IMR-90 (cell line): ENCODE measurements around the gene RGMB.

Experiments used
- CEBPB ChIP-seq: IDR thresholded peaks from 2 replicates; pipeline ENCODE4 v1.6.1; 2012; ENCODE audit warnings: low read depth, low read length, improper control_type of control experiment
- CTCF ChIP-seq: conservative IDR thresholded peaks from 2 replicates; pipeline ENCODE4 v1.5.1; 2012; ENCODE audit warnings: mild to moderate bottlenecking, low read depth, low read length, improper control_type of control experiment
- ELK1 ChIP-seq: fragments of 150-350 bp; IDR thresholded peaks from 2 replicates; pipeline ENCODE4 v1.6.1; 2016; ENCODE audit warnings: low read depth, mild to moderate bottlenecking, low read length, moderate library complexity, borderline replicate concordance
- FOS ChIP-seq: fragments of 150-350 bp; IDR thresholded peaks from 2 replicates; pipeline ENCODE4 v1.6.1; 2016; ENCODE audit warnings: low read depth, low read length
- POLR2A ChIP-seq: IDR thresholded peaks from 2 replicates; pipeline ENCODE4 v1.6.1; 2012; ENCODE audit warnings: mild to moderate bottlenecking, low read depth, low read length
- RCOR1 ChIP-seq: IDR thresholded peaks from 2 replicates; pipeline ENCODE4 v1.6.1; 2012; ENCODE audit warnings: mild to moderate bottlenecking, low read length, improper control_type of control experiment; ENCODE audit not compliant: insufficient replicate concordance
- USF2 ChIP-seq: fragments of 150-350 bp; IDR thresholded peaks from 2 replicates; pipeline ENCODE4 v1.6.1; 2017; ENCODE audit warnings: mild to moderate bottlenecking, antibody characterized with exemption, low read length, low read depth

GRCh38 chr5:98749046-98749445 lies 24.4 kb upstream of the RGMB start:
- TF ChIP-seq RCOR1 (no peak), CTCF (no peak), FOS (no peak), CEBPB (no peak), ELK1 (no peak), POLR2A (no peak), USF2 (no peak)
